GM18517 (cell line): ENCODE measurements around the gene GBGT1.

ENCODE experiments used
- ATAC-seq: cut with Tn5 transposase; IDR thresholded peaks from one replicate; pipeline ENCODE4 v1.9.1; 2021; ENCODE audit warnings: mild to moderate bottlenecking, moderate library complexity; ENCODE audit not compliant: unreplicated experiment

GBGT1 gene

GRCh38 chr9:133129001-133129795, 34.5 kb downstream of the GBGT1 start:
- no peak for ATAC-seq

- no peak for ATAC-seq
Measured at GRCh38 chr9:133128152-133128551, 35.6 kb downstream of the GBGT1 start.

- no peak for ATAC-seq
Measured at GRCh38 chr9:133127340-133127981, 36.3 kb downstream of the GBGT1 start.

GRCh38 chr9:133126697-133127339, 36.9 kb downstream of the GBGT1 start:
- ATAC-seq: no peak

- no peak for ATAC-seq
Measured at GRCh38 chr9:133125941-133126696, 37.6 kb downstream of the GBGT1 start.

GRCh38 chr9:133124907-133125275, 38.8 kb downstream of the GBGT1 start:
- no peak for ATAC-seq

- no peak for ATAC-seq
Measured at GRCh38 chr9:133124123-133124906, 39.4 kb downstream of the GBGT1 start.

- ATAC-seq: no peak
Measured at GRCh38 chr9:133122935-133123611, 40.6 kb downstream of the GBGT1 start.

GRCh38 chr9:133122605-133122934, 41.1 kb downstream of the GBGT1 start:
- ATAC-seq: no peak

- ATAC-seq: no peak
Measured at GRCh38 chr9:133121915-133122550, 41.7 kb downstream of the GBGT1 start.

GRCh38 chr9:133121198-133121914, 42.4 kb downstream of the GBGT1 start, which contains the start of gene RALGDS:
Gene RALGDS (minus strand): TSS chr9:133121240. CDS start chr9:133121154, 86 bp downstream.
- peak; percentile 39 for ATAC-seq

GRCh38 chr9:133120501-133121197, 43.1 kb downstream of the GBGT1 start:
- no peak for ATAC-seq

GRCh38 chr9:133119846-133120500, 43.7 kb downstream of the GBGT1 start:
- no peak for ATAC-seq

- ATAC-seq: no peak
Measured at GRCh38 chr9:133119103-133119845, 44.4 kb downstream of the GBGT1 start.

GRCh38 chr9:133118568-133118967, 45.1 kb downstream of the GBGT1 start:
- no peak for ATAC-seq

GRCh38 chr9:133118179-133118520, 45.6 kb downstream of the GBGT1 start:
- ATAC-seq: no peak
